ENCODE measurements around the gene RFPL3.
"Not testable (repeated sequence)": the region's sequence is repeated elsewhere in the genome, so short reads cannot be mapped to it uniquely, and the experiment has no call there.

RFPL3 gene

GRCh38 chr22:32353840-32354239 is 3.8 kb upstream of the RFPL3 start:
- no peak for DNase-seq (ENCODE audit: low read depth, low spot score)

GRCh38 chr22:32354360-32355351 is 3.0 kb upstream of the RFPL3 start:
- DNase-seq (ENCODE audit: low read depth, low spot score), result peak; percentile 33

GRCh38 chr22:32355760-32356159 is 1.9 kb upstream of the RFPL3 start:
- DNase-seq (ENCODE audit: low read depth, low spot score), result no peak

GRCh38 chr22:32360096-32360495 is 2.4 kb downstream of the RFPL3 start:
- not testable (repeated sequence) for DNase-seq (ENCODE audit: low read depth, low spot score)

- no peak for DNase-seq (ENCODE audit: low read depth, low spot score)
Measured at GRCh38 chr22:32361257-32361656, 3.6 kb downstream of the RFPL3 start.

- DNase-seq (ENCODE audit: low read depth, low spot score), result no peak
Measured at GRCh38 chr22:32364210-32364609, 6.5 kb downstream of the RFPL3 start.

GRCh38 chr22:32375678-32376450 is 18.2 kb downstream of the RFPL3 start:
- no peak for DNase-seq (ENCODE audit: low read depth, low spot score)

- DNase-seq (ENCODE audit: low read depth, low spot score), result no peak
Measured at GRCh38 chr22:32376681-32377080, 19.0 kb downstream of the RFPL3 start.

- DNase-seq (ENCODE audit: low read depth, low spot score), result peak; percentile 38
Measured at GRCh38 chr22:32378707-32379272, 21.1 kb downstream of the RFPL3 start.

GRCh38 chr22:32380991-32381390 is 23.3 kb downstream of the RFPL3 start:
- DNase-seq (ENCODE audit: low read depth, low spot score), result peak; percentile 9

GRCh38 chr22:32385681-32386080 is 28.0 kb downstream of the RFPL3 start:
- no peak for DNase-seq (ENCODE audit: low read depth, low spot score)

- DNase-seq (ENCODE audit: low read depth, low spot score), result peak; percentile 48
Measured at GRCh38 chr22:32389685-32390084, 32.0 kb downstream of the RFPL3 start.

GRCh38 chr22:32395107-32395506 is 37.4 kb downstream of the RFPL3 start:
- DNase-seq (ENCODE audit: low read depth, low spot score), result no peak

GRCh38 chr22:32396255-32396654 is 38.6 kb downstream of the RFPL3 start:
- no peak for DNase-seq (ENCODE audit: low read depth, low spot score)

GRCh38 chr22:32396746-32397145 is 39.1 kb downstream of the RFPL3 start:
- peak; percentile 68 for DNase-seq (ENCODE audit: low read depth, low spot score)

GRCh38 chr22:32401486-32401885 is 43.8 kb downstream of the RFPL3 start:
- DNase-seq (ENCODE audit: low read depth, low spot score), result no peak

GRCh38 chr22:32404021-32404420 is 46.4 kb downstream of the RFPL3 start:
- DNase-seq (ENCODE audit: low read depth, low spot score), result no peak

- no peak for DNase-seq (ENCODE audit: low read depth, low spot score)
Measured at GRCh38 chr22:32407312-32407711, 49.6 kb downstream of the RFPL3 start.

GRCh38 chr22:32407936-32408335 is 50.3 kb downstream of the RFPL3 start:
- DNase-seq (ENCODE audit: low read depth, low spot score), result no peak

- DNase-seq (ENCODE audit: low read depth, low spot score), result no peak
Measured at GRCh38 chr22:32409977-32410376, 52.3 kb downstream of the RFPL3 start.

- DNase-seq (ENCODE audit: low read depth, low spot score), result no peak
Measured at GRCh38 chr22:32410459-32410858, 52.8 kb downstream of the RFPL3 start.

Measured in astrocyte of the hippocampus (primary cell).